Measurements from ENCODE around the gene TBC1D32. TPM values are rescaled to one million over a fixed set of nuclear protein-coding genes. Genes with fewer than 3 reads are reported as not detected.

TBC1D32 gene
- total RNA-seq: 10 to 100 TPM in 1 of 4 donors, 1 to 10 TPM in 3; 4.4 to 12.6 (median 6.6) TPM

- TF ChIP-seq CTCF (IDR thresholded peaks at IDR 0.05; ENCODE audit: low read depth): no peak
These were observed at the start of gene TBC1D32 for GRCh38 chr6:121334299-121335086. TBC1D32 (minus strand) TSS chr6:121334480; CDS start chr6:121334430, 50 bp downstream.

GRCh38 chr6:121383478-121383877 lies 49.2 kb upstream of the TBC1D32 start:
- TF ChIP-seq CTCF (IDR thresholded peaks at IDR 0.05; ENCODE audit: low read depth): no peak

- TF ChIP-seq CTCF (IDR thresholded peaks at IDR 0.05; ENCODE audit: low read depth): no peak
These were observed 48.3 kb upstream of the TBC1D32 start for GRCh38 chr6:121382467-121383121.

- no peak for TF ChIP-seq CTCF (IDR thresholded peaks at IDR 0.05; ENCODE audit: low read depth)
These were observed 42.1 kb upstream of the TBC1D32 start for GRCh38 chr6:121376411-121376810.

- no peak for TF ChIP-seq CTCF (IDR thresholded peaks at IDR 0.05; ENCODE audit: low read depth)
These were observed 31.5 kb upstream of the TBC1D32 start for GRCh38 chr6:121365536-121366521.

GRCh38 chr6:121356575-121356974 lies 22.3 kb upstream of the TBC1D32 start:
- TF ChIP-seq CTCF (IDR thresholded peaks at IDR 0.05; ENCODE audit: low read depth): no peak

Data from subcutaneous adipose tissue (tissue), 4 donors.